PFSK-1 (cell line): ENCODE data around the gene SYT8.

ENCODE experiments used
- FOXP2 ChIP-seq: optimal IDR thresholded peaks from 2 replicates; pipeline ENCODE3; 2011; ENCODE audit warnings: borderline replicate concordance, control low read depth, inconsistent platforms; ENCODE audit not compliant: insufficient read depth; ENCODE audit errors: extremely low read length, extremely low read depth
- POLR2AphosphoS5 ChIP-seq: IDR thresholded peaks from 2 replicates; pipeline ENCODE4 v1.6.1; 2012; ENCODE audit warnings: low read depth, mild to moderate bottlenecking, control low read depth, low read length, moderate library complexity
- REST ChIP-seq, 2 experiments: IDR thresholded peaks; 2 replicates each; pipeline versions ENCODE4 v1.6.1 to v1.8.0; 2011 to 2012; ENCODE audit warnings: low read depth in 2 of 2, low read length in 2 of 2, control low read depth in 1 of 2, inconsistent platforms in 1 of 2, mild to moderate bottlenecking in 1 of 2, moderate library complexity in 1 of 2; ENCODE audit not compliant: insufficient read depth in 1 of 2
- SIN3A ChIP-seq: IDR thresholded peaks from 2 replicates; pipeline ENCODE4 v1.6.1; 2012; ENCODE audit warnings: mild to moderate bottlenecking, low read length, moderate library complexity, borderline replicate concordance; ENCODE audit not compliant: insufficient read depth
- TAF1 ChIP-seq: IDR thresholded peaks from 2 replicates; pipeline ENCODE4 v1.6.1; 2012; ENCODE audit warnings: low read length, control low read depth, borderline replicate concordance; ENCODE audit not compliant: insufficient read depth

SYT8 gene

GRCh38 chr11:1814691-1815090 lies 20.1 kb upstream of the SYT8 start:
- TF ChIP-seq FOXP2 (no peak), POLR2AphosphoS5 (no peak), SIN3A (no peak), TAF1 (no peak), REST (IDR thresholded peaks at IDR 0.05; ENCODE audit: insufficient read depth in 1 of 2, low read depth in 2 of 2, low read length in 2 of 2) (no peak)

GRCh38 chr11:1815311-1815710 lies 19.5 kb upstream of the SYT8 start:
- no peak for TF ChIP-seq FOXP2
- no peak for TF ChIP-seq SIN3A

- TF ChIP-seq TAF1, result no peak
- TF ChIP-seq POLR2AphosphoS5, result no peak
- no peak for TF ChIP-seq FOXP2
- TF ChIP-seq SIN3A, result no peak
- no peak for TF ChIP-seq REST (IDR thresholded peaks at IDR 0.05; ENCODE audit: insufficient read depth in 1 of 2, low read depth in 2 of 2, low read length in 2 of 2)
Measured at GRCh38 chr11:1815751-1816150, 19.0 kb upstream of the SYT8 start.

- no peak for TF ChIP-seq FOXP2
Measured at GRCh38 chr11:1817000-1817399, 17.8 kb upstream of the SYT8 start.

- TF ChIP-seq TAF1, result no peak
- no peak for TF ChIP-seq REST (IDR thresholded peaks at IDR 0.05; ENCODE audit: insufficient read depth in 1 of 2, low read depth in 2 of 2, low read length in 2 of 2)
- TF ChIP-seq SIN3A, result no peak
- TF ChIP-seq FOXP2, result no peak
- TF ChIP-seq POLR2AphosphoS5, result no peak
Measured at GRCh38 chr11:1817511-1817910, 17.3 kb upstream of the SYT8 start.

GRCh38 chr11:1819074-1819473 lies 15.7 kb upstream of the SYT8 start:
- TF ChIP-seq TAF1 (no peak), SIN3A (no peak), FOXP2 (no peak), REST (IDR thresholded peaks at IDR 0.05; ENCODE audit: insufficient read depth in 1 of 2, low read depth in 2 of 2, low read length in 2 of 2) (no peak), POLR2AphosphoS5 (no peak)
